Measurements from ENCODE around the gene ZSCAN2. TPM values are rescaled to one million over a fixed set of nuclear protein-coding genes. Genes with fewer than 3 reads are reported as not detected.

ZSCAN2 gene
- total RNA-seq, 1 experiment from 2014 or later, result 15.2 TPM

- ChIA-PET POLR2A (ENCODE audit: low non-redundant PET) (no interaction called here), CTCF (no interaction called here)
- no TSS peak for BruUV-seq (replicated peaks)
- H3K27ac ChIP-seq (ENCODE audit: low read depth, low read length, poor library complexity, severe bottlenecking), result no peak overlapping the region
- H3K4me3 ChIP-seq (ENCODE audit: low read depth, low read length, poor library complexity, severe bottlenecking), result no peak overlapping the region
- no peak for DNase-seq (ENCODE audit: low spot score)
- H3K4me1 ChIP-seq (ENCODE audit: insufficient read depth, low read length, poor library complexity, severe bottlenecking), result peaks cover 6% of the 10 kb centered on the region
- H3K27me3 ChIP-seq (replicated peaks; ENCODE audit: insufficient read depth, low read depth, low read length, poor library complexity), result no peaks in the 10 kb centered on the region
- intact Hi-C loops (cut with micrococcal nuclease; ENCODE audit: unreplicated experiment), result no loop called here
- H3K9me3 ChIP-seq (ENCODE audit: low read depth, low read length, poor library complexity, severe bottlenecking), result no peaks in the 10 kb centered on the region
- TF ChIP-seq CTCF (conservative IDR thresholded peaks at IDR 0.05; ENCODE audit: low read depth, low read length), result no peak
- no peak for TF ChIP-seq EZH2 (IDR thresholded peaks at IDR 0.05; ENCODE audit: borderline replicate concordance, low read depth, low read length, poor library complexity, severe bottlenecking)
- H3K36me3 ChIP-seq (ENCODE audit: insufficient read depth, low read length, poor library complexity, severe bottlenecking), result peaks cover 77% of the 10 kb centered on the region
Observed at GRCh38 chr15:84647726-84648125, 46.9 kb downstream of the ZSCAN2 start.

GRCh38 chr15:84648539-84648938, 47.7 kb downstream of the ZSCAN2 start:
- ChIA-PET POLR2A (ENCODE audit: low non-redundant PET) (no interaction called here), CTCF (no interaction called here)
- no peak for DNase-seq (ENCODE audit: low spot score)
- no TSS peak for BruUV-seq (replicated peaks)
- Histone ChIP-seq H3K9me3 (ENCODE audit: low read depth, low read length, poor library complexity, severe bottlenecking) (no peaks in the 10 kb centered on the region), H3K36me3 (ENCODE audit: insufficient read depth, low read length, poor library complexity, severe bottlenecking) (peaks cover 70% of the 10 kb centered on the region), H3K27me3 (replicated peaks; ENCODE audit: insufficient read depth, low read depth, low read length, poor library complexity) (no peaks in the 10 kb centered on the region), H3K27ac (ENCODE audit: low read depth, low read length, poor library complexity, severe bottlenecking) (no peak overlapping the region), H3K4me3 (ENCODE audit: low read depth, low read length, poor library complexity, severe bottlenecking) (no peak overlapping the region), H3K4me1 (ENCODE audit: insufficient read depth, low read length, poor library complexity, severe bottlenecking) (peaks cover 13% of the 10 kb centered on the region)
- intact Hi-C loops (cut with micrococcal nuclease; ENCODE audit: unreplicated experiment), result no loop called here
- TF ChIP-seq EZH2 (IDR thresholded peaks at IDR 0.05; ENCODE audit: borderline replicate concordance, low read depth, low read length, poor library complexity, severe bottlenecking) (no peak), CTCF (conservative IDR thresholded peaks at IDR 0.05; ENCODE audit: low read depth, low read length) (no peak)

GRCh38 chr15:84649706-84650105, 48.9 kb downstream of the ZSCAN2 start:
- intact Hi-C loops (cut with micrococcal nuclease; ENCODE audit: unreplicated experiment), result no loop called here
- CTCF ChIA-PET, result no interaction called here
- H3K36me3 ChIP-seq (ENCODE audit: insufficient read depth, low read length, poor library complexity, severe bottlenecking), result peaks cover 60% of the 10 kb centered on the region

More at GRCh38 chr15:84649706-84650105, 48.9 kb downstream of the ZSCAN2 start:
- Histone ChIP-seq H3K27me3 (replicated peaks; ENCODE audit: insufficient read depth, low read depth, low read length, poor library complexity) (no peaks in the 10 kb centered on the region), H3K9me3 (ENCODE audit: low read depth, low read length, poor library complexity, severe bottlenecking) (no peaks in the 10 kb centered on the region), H3K4me3 (ENCODE audit: low read depth, low read length, poor library complexity, severe bottlenecking) (no peak overlapping the region), H3K27ac (ENCODE audit: low read depth, low read length, poor library complexity, severe bottlenecking) (no peak overlapping the region), H3K4me1 (ENCODE audit: insufficient read depth, low read length, poor library complexity, severe bottlenecking) (peaks cover 13% of the 10 kb centered on the region)
- no TSS peak for BruUV-seq (replicated peaks)
- TF ChIP-seq EZH2 (IDR thresholded peaks at IDR 0.05; ENCODE audit: borderline replicate concordance, low read depth, low read length, poor library complexity, severe bottlenecking) (no peak), CTCF (conservative IDR thresholded peaks at IDR 0.05; ENCODE audit: low read depth, low read length) (no peak)
- DNase-seq (ENCODE audit: low spot score), result no peak
- POLR2A ChIA-PET (ENCODE audit: low non-redundant PET), result interaction anchor here (0.5 kb wide), 1 partner anchor 173 kb away, joined by 3 read pairs; no protein-coding TSS in a partner anchor
